Measurements from ENCODE around the gene OR51D1. TPM values are rescaled to one million over a fixed set of nuclear protein-coding genes. Genes with fewer than 3 reads are reported as not detected.

OR51D1 gene
- total RNA-seq, 2 experiments from 2014 or later: not detected

- Mint-ChIP-seq H3K4me1 (ENCODE audit: low read depth) (no peaks in the 10 kb centered on the region), H3K9me3 (no peaks in the 10 kb centered on the region), H3K27ac (no peak overlapping the region), H3K36me3 (ENCODE audit: low read depth) (no peaks in the 10 kb centered on the region), H3K27me3 (ENCODE audit: low read depth) (peaks cover 7% of the 10 kb centered on the region), H3K4me3 (no peak overlapping the region)
- CTCF ChIA-PET: no interaction called here
- intact Hi-C loops (cut with micrococcal nuclease): no loop called here
- DNase-seq: no peak
Observed at GRCh38 chr11:4654635-4655369, 17.5 kb downstream of the OR51D1 start.

GRCh38 chr11:4658629-4659445, 21.6 kb downstream of the OR51D1 start:
- no peak overlapping the region for H3K4me3 Mint-ChIP-seq
- H3K36me3 Mint-ChIP-seq (ENCODE audit: low read depth): no peaks in the 10 kb centered on the region
- no peak for DNase-seq
- H3K27ac Mint-ChIP-seq: no peak overlapping the region
- no peaks in the 10 kb centered on the region for H3K9me3 Mint-ChIP-seq
- no peaks in the 10 kb centered on the region for H3K4me1 Mint-ChIP-seq (ENCODE audit: low read depth)
- intact Hi-C loops (cut with micrococcal nuclease): no loop called here
- CTCF ChIA-PET: no interaction called here
- peaks cover 4% of the 10 kb centered on the region for H3K27me3 Mint-ChIP-seq (ENCODE audit: low read depth)

- no peak overlapping the region for H3K27ac Mint-ChIP-seq
- peaks cover 4% of the 10 kb centered on the region for H3K27me3 Mint-ChIP-seq (ENCODE audit: low read depth)
- H3K36me3 Mint-ChIP-seq (ENCODE audit: low read depth): no peaks in the 10 kb centered on the region
- H3K4me1 Mint-ChIP-seq (ENCODE audit: low read depth): no peaks in the 10 kb centered on the region
- H3K4me3 Mint-ChIP-seq: no peak overlapping the region
- intact Hi-C loops (cut with micrococcal nuclease): no loop called here
- CTCF ChIA-PET: no interaction called here
- no peak for DNase-seq
- no peaks in the 10 kb centered on the region for H3K9me3 Mint-ChIP-seq
Observed at GRCh38 chr11:4662876-4663275, 25.6 kb downstream of the OR51D1 start.

- Mint-ChIP-seq H3K4me1 (ENCODE audit: low read depth) (no peaks in the 10 kb centered on the region), H3K36me3 (ENCODE audit: low read depth) (no peaks in the 10 kb centered on the region), H3K4me3 (no peak overlapping the region), H3K9me3 (no peaks in the 10 kb centered on the region), H3K27ac (no peak overlapping the region), H3K27me3 (ENCODE audit: low read depth) (no peaks in the 10 kb centered on the region)
- no peak for DNase-seq
- intact Hi-C loops (cut with micrococcal nuclease): no loop called here
- CTCF ChIA-PET: no interaction called here
Observed at GRCh38 chr11:4664183-4664582, 26.9 kb downstream of the OR51D1 start.

GRCh38 chr11:4664786-4665185, 27.5 kb downstream of the OR51D1 start:
- Mint-ChIP-seq H3K9me3 (no peaks in the 10 kb centered on the region), H3K27ac (no peak overlapping the region), H3K4me3 (no peak overlapping the region), H3K27me3 (ENCODE audit: low read depth) (no peaks in the 10 kb centered on the region), H3K4me1 (ENCODE audit: low read depth) (no peaks in the 10 kb centered on the region), H3K36me3 (ENCODE audit: low read depth) (no peaks in the 10 kb centered on the region)
- CTCF ChIA-PET: no interaction called here
- DNase-seq: no peak
- intact Hi-C loops (cut with micrococcal nuclease): no loop called here

GRCh38 chr11:4665424-4665823, 28.1 kb downstream of the OR51D1 start:
- DNase-seq: no peak
- H3K4me1 Mint-ChIP-seq (ENCODE audit: low read depth): no peaks in the 10 kb centered on the region
- intact Hi-C loops (cut with micrococcal nuclease): no loop called here
- no peak overlapping the region for H3K4me3 Mint-ChIP-seq
- no peaks in the 10 kb centered on the region for H3K27me3 Mint-ChIP-seq (ENCODE audit: low read depth)
- H3K36me3 Mint-ChIP-seq (ENCODE audit: low read depth): no peaks in the 10 kb centered on the region
- H3K27ac Mint-ChIP-seq: no peak overlapping the region
- CTCF ChIA-PET: interaction anchor here (1.5 kb wide), 1 partner anchor 29 kb away, joined by 3 read pairs; no protein-coding TSS in a partner anchor
- H3K9me3 Mint-ChIP-seq: no peaks in the 10 kb centered on the region

- Mint-ChIP-seq H3K27me3 (ENCODE audit: low read depth) (peaks cover 11% of the 10 kb centered on the region), H3K9me3 (no peaks in the 10 kb centered on the region), H3K36me3 (ENCODE audit: low read depth) (no peaks in the 10 kb centered on the region), H3K4me1 (ENCODE audit: low read depth) (no peaks in the 10 kb centered on the region), H3K4me3 (no peak overlapping the region), H3K27ac (no peak overlapping the region)
- CTCF ChIA-PET: interaction anchor here (0.7 to 1.1 kb wide), 2 partner anchors 35 to 113 kb away, joined by 3 read pairs; partner anchors contain the start of gene OR51D1
- intact Hi-C loops (cut with micrococcal nuclease): no loop called here
- no peak for DNase-seq
Observed at GRCh38 chr11:4671741-4672140, 34.5 kb downstream of the OR51D1 start.

GRCh38 chr11:4672470-4672869, 35.2 kb downstream of the OR51D1 start:
- intact Hi-C loops (cut with micrococcal nuclease): no loop called here
- DNase-seq: no peak
- H3K36me3 Mint-ChIP-seq (ENCODE audit: low read depth): no peaks in the 10 kb centered on the region
- CTCF ChIA-PET: no interaction called here
- no peak overlapping the region for H3K4me3 Mint-ChIP-seq
- H3K27ac Mint-ChIP-seq: no peak overlapping the region
- H3K9me3 Mint-ChIP-seq: no peaks in the 10 kb centered on the region
- no peaks in the 10 kb centered on the region for H3K4me1 Mint-ChIP-seq (ENCODE audit: low read depth)
- peaks cover 11% of the 10 kb centered on the region for H3K27me3 Mint-ChIP-seq (ENCODE audit: low read depth)

- no peak for DNase-seq
- peaks cover 11% of the 10 kb centered on the region for H3K27me3 Mint-ChIP-seq (ENCODE audit: low read depth)
- no peaks in the 10 kb centered on the region for H3K9me3 Mint-ChIP-seq
- CTCF ChIA-PET: no interaction called here
- no peaks in the 10 kb centered on the region for H3K4me1 Mint-ChIP-seq (ENCODE audit: low read depth)
- intact Hi-C loops (cut with micrococcal nuclease): no loop called here
- H3K27ac Mint-ChIP-seq: no peak overlapping the region
- H3K4me3 Mint-ChIP-seq: no peak overlapping the region
- H3K36me3 Mint-ChIP-seq (ENCODE audit: low read depth): no peaks in the 10 kb centered on the region
Observed at GRCh38 chr11:4673781-4674180, 36.5 kb downstream of the OR51D1 start.

- H3K27me3 Mint-ChIP-seq (ENCODE audit: low read depth): peaks cover 9% of the 10 kb centered on the region
- intact Hi-C loops (cut with micrococcal nuclease): no loop called here
- H3K9me3 Mint-ChIP-seq: no peaks in the 10 kb centered on the region
- CTCF ChIA-PET: no interaction called here
- H3K36me3 Mint-ChIP-seq (ENCODE audit: low read depth): no peaks in the 10 kb centered on the region
- H3K4me1 Mint-ChIP-seq (ENCODE audit: low read depth): no peaks in the 10 kb centered on the region
- no peak for DNase-seq
- H3K27ac Mint-ChIP-seq: no peak overlapping the region
- no peak overlapping the region for H3K4me3 Mint-ChIP-seq
Observed at GRCh38 chr11:4677948-4678347, 40.7 kb downstream of the OR51D1 start.

GRCh38 chr11:4680341-4680740, 43.1 kb downstream of the OR51D1 start:
- no peak overlapping the region for H3K27ac Mint-ChIP-seq
- no peaks in the 10 kb centered on the region for H3K36me3 Mint-ChIP-seq (ENCODE audit: low read depth)
- H3K4me1 Mint-ChIP-seq (ENCODE audit: low read depth): no peaks in the 10 kb centered on the region
- no peak overlapping the region for H3K4me3 Mint-ChIP-seq
- CTCF ChIA-PET: no interaction called here
- DNase-seq: no peak
- peaks cover 2% of the 10 kb centered on the region for H3K27me3 Mint-ChIP-seq (ENCODE audit: low read depth)
- intact Hi-C loops (cut with micrococcal nuclease): no loop called here
- H3K9me3 Mint-ChIP-seq: no peaks in the 10 kb centered on the region

GRCh38 chr11:4682623-4683419, 45.5 kb downstream of the OR51D1 start:
- Mint-ChIP-seq H3K36me3 (ENCODE audit: low read depth) (no peaks in the 10 kb centered on the region), H3K27ac (no peak overlapping the region), H3K4me3 (no peak overlapping the region)

More at GRCh38 chr11:4682623-4683419, 45.5 kb downstream of the OR51D1 start:
- CTCF ChIA-PET: no interaction called here
- Mint-ChIP-seq H3K4me1 (ENCODE audit: low read depth) (no peaks in the 10 kb centered on the region), H3K27me3 (ENCODE audit: low read depth) (no peaks in the 10 kb centered on the region), H3K9me3 (no peaks in the 10 kb centered on the region)
- intact Hi-C loops (cut with micrococcal nuclease): no loop called here
- DNase-seq: no peak

All from activated naive CD4-positive, alpha-beta T cell treated with anti-CD3 and anti-CD28 coated beads for 36 hours (primary cell).